HEK293 (cell line): ENCODE data around the gene TMCC1.
A peak's percentile ranks its signal among the peaks of the same experiment; 100 is the strongest.

Experiments used
- CTCF ChIA-PET: fragments of 350-600 bp; formaldehyde crosslinking; extraction: SDS; loops from one replicate; lab custom pipeline; 2021; ENCODE audit warnings: antibody characterized with exemption; lab: Yijun Ruan, JAX
- POLR2A ChIA-PET: fragments of 300-600 bp; formaldehyde crosslinking; extraction: SDS; loops from one replicate; lab custom pipeline; 2020; ENCODE audit warnings: antibody characterized with exemption, inconsistent platforms; lab: Yijun Ruan, JAX
- H3K27ac ChIP-seq: fragments of 200-500 bp; sonication (Bioruptor generic); 2 replicates; pipeline ENCODE4 v1.5.1; 2014; ENCODE audit warnings: low read depth, low read length, control low read depth, inconsistent platforms; ENCODE audit errors: extremely low read depth
- H3K36me3 ChIP-seq, 2 experiments: fragments of 200-500 bp in 1 of 2; sonication (Bioruptor generic) in 1 of 2; 1 replicate in 1 of 2; 2 replicates in 1 of 2; pipeline ENCODE4 v1.5.1; 2014 to 2017; ENCODE audit warnings: inconsistent platforms in 2 of 2, low read length in 2 of 2; ENCODE audit not compliant: control insufficient read depth in 2 of 2, insufficient read depth in 1 of 2
- H3K4me1 ChIP-seq: fragments of 200-500 bp; sonication (Bioruptor generic); 2 replicates; pipeline ENCODE4 v1.5.1; 2014; ENCODE audit warnings: mild to moderate bottlenecking, low read length, inconsistent platforms; ENCODE audit not compliant: control insufficient read depth, insufficient read depth
- H3K4me3 ChIP-seq: 2 replicates; pipeline ENCODE4 v1.5.1; 2011; ENCODE audit warnings: low read depth, mild to moderate bottlenecking, control low read depth, low read length, moderate library complexity
- H3K9me3 ChIP-seq: fragments of 200-500 bp; sonication (Bioruptor generic); 2 replicates; pipeline ENCODE4 v1.5.1; 2014; ENCODE audit warnings: low read depth, low read length, inconsistent platforms; ENCODE audit not compliant: control insufficient read depth, insufficient read depth
- FEZF1 ChIP-seq: fragments of 450-650 bp; formaldehyde crosslinking; IDR thresholded peaks from 2 replicates; pipeline ENCODE4 v1.5.1; 2016; ENCODE audit warnings: missing biosample characterization, missing genetic modification characterization
- HOXC10 ChIP-seq: sonication (generic); formaldehyde crosslinking; IDR thresholded peaks from 2 replicates; pipeline ENCODE4 v1.8.1; 2023; ENCODE audit warnings: mild to moderate bottlenecking, missing genetic modification reagents
- SCRT1 ChIP-seq: fragments of 450-650 bp; formaldehyde crosslinking; IDR thresholded peaks from 2 replicates; pipeline ENCODE4 v1.5.1; 2016; ENCODE audit warnings: missing biosample characterization, missing genetic modification characterization, borderline replicate concordance
- SETDB1 ChIP-seq: IDR thresholded peaks from one replicate; pipeline ENCODE4 v1.6.1; 2017; ENCODE audit warnings: mild to moderate bottlenecking, low read length, moderate library complexity, mixed read lengths; ENCODE audit not compliant: insufficient read length
- SP7 ChIP-seq: fragments of 450-650 bp; formaldehyde crosslinking; IDR thresholded peaks from 2 replicates; pipeline ENCODE4 v1.5.1; 2016; ENCODE audit warnings: missing biosample characterization, missing genetic modification characterization
- TRIM28 ChIP-seq: IDR thresholded peaks from 2 replicates; pipeline ENCODE4 v1.6.1; 2011; ENCODE audit warnings: low read length, control low read depth, borderline replicate concordance
- ZBTB8A ChIP-seq: fragments of 450-650 bp; formaldehyde crosslinking; IDR thresholded peaks from 2 replicates; pipeline ENCODE4 v1.5.1; 2016; ENCODE audit warnings: missing biosample characterization, missing genetic modification characterization
- ZFHX2 ChIP-seq: fragments of 450-650 bp; formaldehyde crosslinking; conservative IDR thresholded peaks from 2 replicates; pipeline ENCODE4 v1.5.1; 2016; ENCODE audit warnings: missing biosample characterization, missing genetic modification characterization
- ZFP3 ChIP-seq: fragments of 450-650 bp; formaldehyde crosslinking; IDR thresholded peaks from 2 replicates; pipeline ENCODE4 v1.5.1; 2016; ENCODE audit warnings: low read depth, missing biosample characterization, missing genetic modification characterization
- ZNF10 ChIP-seq: fragments of 450-650 bp; formaldehyde crosslinking; IDR thresholded peaks from 2 replicates; pipeline ENCODE4 v1.5.1; 2017; ENCODE audit warnings: missing biosample characterization, missing genetic modification characterization
- ZNF354C ChIP-seq: fragments of 450-650 bp; formaldehyde crosslinking; IDR thresholded peaks from 2 replicates; pipeline ENCODE4 v1.5.1; 2016; ENCODE audit warnings: missing biosample characterization, missing genetic modification characterization, low read depth, borderline replicate concordance
- ZNF366 ChIP-seq: fragments of 450-650 bp; formaldehyde crosslinking; conservative IDR thresholded peaks from 2 replicates; pipeline ENCODE4 v1.5.1; 2016; ENCODE audit warnings: missing biosample characterization, missing genetic modification characterization
- ZNF473 ChIP-seq: fragments of 450-650 bp; formaldehyde crosslinking; IDR thresholded peaks from 2 replicates; pipeline ENCODE4 v1.5.1; 2017; ENCODE audit warnings: missing biosample characterization, missing genetic modification characterization
- ZNF521 ChIP-seq: fragments of 450-650 bp; formaldehyde crosslinking; IDR thresholded peaks from 2 replicates; pipeline ENCODE4 v1.5.1; 2017; ENCODE audit warnings: missing biosample characterization, mild to moderate bottlenecking, missing genetic modification characterization
- ZNF621 ChIP-seq: fragments of 450-650 bp; formaldehyde crosslinking; IDR thresholded peaks from 2 replicates; pipeline ENCODE4 v1.5.1; 2017; ENCODE audit warnings: missing biosample characterization, missing genetic modification characterization
- ZNF670 ChIP-seq: fragments of 450-650 bp; formaldehyde crosslinking; IDR thresholded peaks from 2 replicates; pipeline ENCODE4 v1.5.1; 2016; ENCODE audit warnings: missing biosample characterization, missing genetic modification characterization, low read depth
- TF ChIP-seq, protein P1 (sequence below): fragments of 450-650 bp; formaldehyde crosslinking; IDR thresholded peaks from 2 replicates; pipeline ENCODE4 v1.5.1; 2016; ENCODE audit warnings: missing biosample characterization, missing genetic modification characterization
- TF ChIP-seq, protein P2 (sequence below): fragments of 450-650 bp; formaldehyde crosslinking; IDR thresholded peaks from 2 replicates; pipeline ENCODE4 v1.5.1; 2016; ENCODE audit warnings: missing biosample characterization, missing genetic modification characterization, borderline replicate concordance
- TF ChIP-seq, protein P3 (sequence below): fragments of 450-650 bp; formaldehyde crosslinking; IDR thresholded peaks from 2 replicates; pipeline ENCODE4 v1.5.1; 2016; ENCODE audit warnings: missing biosample characterization, missing genetic modification characterization
- TF ChIP-seq, protein P4 (sequence below): fragments of 450-650 bp; formaldehyde crosslinking; IDR thresholded peaks from 2 replicates; pipeline ENCODE4 v1.5.1; 2016; ENCODE audit warnings: missing biosample characterization, missing genetic modification characterization

The TMCC1 gene

DNA sequence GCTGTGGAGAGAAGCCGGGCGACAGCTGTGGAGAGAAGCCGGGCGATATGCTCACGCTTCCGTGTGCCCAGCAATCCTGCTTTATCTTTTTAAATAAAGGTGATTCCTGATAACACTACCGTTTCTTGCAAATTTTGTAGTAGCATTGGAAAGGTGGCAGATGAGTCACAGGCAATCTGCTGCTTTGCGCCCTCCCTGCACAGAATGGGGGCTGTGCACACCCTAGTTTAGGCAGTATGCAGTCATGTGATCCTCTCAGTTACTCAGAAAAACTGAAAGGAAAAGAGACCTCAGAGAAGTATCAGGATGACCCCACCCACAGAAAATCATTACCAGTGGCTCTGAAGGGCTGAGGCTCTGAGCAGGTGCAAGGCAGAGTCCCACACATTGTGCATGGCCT is 24.9 kb upstream of the TMCC1 start:
- Histone ChIP-seq H3K36me3 (no peaks in the 10 kb centered on the region), H3K4me3 (no peak overlapping the region), H3K9me3 (no peaks in the 10 kb centered on the region), H3K27ac (no peak overlapping the region), H3K4me1 (no peaks in the 10 kb centered on the region)
- CTCF ChIA-PET = no interaction called here
- TF ChIP-seq ZNF621 (tag by site-specific recombination) (no peak), ZNF354C (no peak), ZNF10 (tag by site-specific recombination) (no peak), ZNF473 (tag by site-specific recombination) (no peak), ZNF521 (tag by site-specific recombination) (no peak), ZBTB8A (tag by site-specific recombination) (no peak), SP7 (tag by site-specific recombination) (no peak), ZNF670 (tag by site-specific recombination) (no peak), ZNF366 (no peak), SCRT1 (no peak), FEZF1 (tag by site-specific recombination) (no peak), HOXC10 (CRISPR knock-in tag) (no peak), ZFP3 (tag by site-specific recombination) (no peak)
- TF ChIP-seq, protein P1, sequence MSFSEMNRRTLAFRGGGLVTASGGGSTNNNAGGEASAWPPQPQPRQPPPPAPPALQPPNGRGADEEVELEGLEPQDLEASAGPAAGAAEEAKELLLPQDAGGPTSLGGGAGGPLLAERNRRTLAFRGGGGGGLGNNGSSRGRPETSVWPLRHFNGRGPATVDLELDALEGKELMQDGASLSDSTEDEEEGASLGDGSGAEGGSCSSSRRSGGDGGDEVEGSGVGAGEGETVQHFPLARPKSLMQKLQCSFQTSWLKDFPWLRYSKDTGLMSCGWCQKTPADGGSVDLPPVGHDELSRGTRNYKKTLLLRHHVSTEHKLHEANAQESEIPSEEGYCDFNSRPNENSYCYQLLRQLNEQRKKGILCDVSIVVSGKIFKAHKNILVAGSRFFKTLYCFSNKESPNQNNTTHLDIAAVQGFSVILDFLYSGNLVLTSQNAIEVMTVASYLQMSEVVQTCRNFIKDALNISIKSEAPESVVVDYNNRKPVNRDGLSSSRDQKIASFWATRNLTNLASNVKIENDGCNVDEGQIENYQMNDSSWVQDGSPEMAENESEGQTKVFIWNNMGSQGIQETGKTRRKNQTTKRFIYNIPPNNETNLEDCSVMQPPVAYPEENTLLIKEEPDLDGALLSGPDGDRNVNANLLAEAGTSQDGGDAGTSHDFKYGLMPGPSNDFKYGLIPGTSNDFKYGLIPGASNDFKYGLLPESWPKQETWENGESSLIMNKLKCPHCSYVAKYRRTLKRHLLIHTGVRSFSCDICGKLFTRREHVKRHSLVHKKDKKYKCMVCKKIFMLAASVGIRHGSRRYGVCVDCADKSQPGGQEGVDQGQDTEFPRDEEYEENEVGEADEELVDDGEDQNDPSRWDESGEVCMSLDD = no peak
- TF ChIP-seq, protein P2, sequence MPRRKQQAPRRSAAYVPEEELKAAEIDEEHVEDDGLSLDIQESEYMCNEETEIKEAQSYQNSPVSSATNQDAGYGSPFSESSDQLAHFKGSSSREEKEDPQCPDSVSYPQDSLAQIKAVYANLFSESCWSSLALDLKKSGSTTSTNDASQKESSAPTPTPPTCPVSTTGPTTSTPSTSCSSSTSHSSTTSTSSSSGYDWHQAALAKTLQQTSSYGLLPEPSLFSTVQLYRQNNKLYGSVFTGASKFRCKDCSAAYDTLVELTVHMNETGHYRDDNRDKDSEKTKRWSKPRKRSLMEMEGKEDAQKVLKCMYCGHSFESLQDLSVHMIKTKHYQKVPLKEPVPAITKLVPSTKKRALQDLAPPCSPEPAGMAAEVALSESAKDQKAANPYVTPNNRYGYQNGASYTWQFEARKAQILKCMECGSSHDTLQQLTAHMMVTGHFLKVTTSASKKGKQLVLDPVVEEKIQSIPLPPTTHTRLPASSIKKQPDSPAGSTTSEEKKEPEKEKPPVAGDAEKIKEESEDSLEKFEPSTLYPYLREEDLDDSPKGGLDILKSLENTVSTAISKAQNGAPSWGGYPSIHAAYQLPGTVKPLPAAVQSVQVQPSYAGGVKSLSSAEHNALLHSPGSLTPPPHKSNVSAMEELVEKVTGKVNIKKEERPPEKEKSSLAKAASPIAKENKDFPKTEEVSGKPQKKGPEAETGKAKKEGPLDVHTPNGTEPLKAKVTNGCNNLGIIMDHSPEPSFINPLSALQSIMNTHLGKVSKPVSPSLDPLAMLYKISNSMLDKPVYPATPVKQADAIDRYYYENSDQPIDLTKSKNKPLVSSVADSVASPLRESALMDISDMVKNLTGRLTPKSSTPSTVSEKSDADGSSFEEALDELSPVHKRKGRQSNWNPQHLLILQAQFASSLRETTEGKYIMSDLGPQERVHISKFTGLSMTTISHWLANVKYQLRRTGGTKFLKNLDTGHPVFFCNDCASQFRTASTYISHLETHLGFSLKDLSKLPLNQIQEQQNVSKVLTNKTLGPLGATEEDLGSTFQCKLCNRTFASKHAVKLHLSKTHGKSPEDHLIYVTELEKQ (tag by site-specific recombination) = no peak
- TF ChIP-seq, protein P3, sequence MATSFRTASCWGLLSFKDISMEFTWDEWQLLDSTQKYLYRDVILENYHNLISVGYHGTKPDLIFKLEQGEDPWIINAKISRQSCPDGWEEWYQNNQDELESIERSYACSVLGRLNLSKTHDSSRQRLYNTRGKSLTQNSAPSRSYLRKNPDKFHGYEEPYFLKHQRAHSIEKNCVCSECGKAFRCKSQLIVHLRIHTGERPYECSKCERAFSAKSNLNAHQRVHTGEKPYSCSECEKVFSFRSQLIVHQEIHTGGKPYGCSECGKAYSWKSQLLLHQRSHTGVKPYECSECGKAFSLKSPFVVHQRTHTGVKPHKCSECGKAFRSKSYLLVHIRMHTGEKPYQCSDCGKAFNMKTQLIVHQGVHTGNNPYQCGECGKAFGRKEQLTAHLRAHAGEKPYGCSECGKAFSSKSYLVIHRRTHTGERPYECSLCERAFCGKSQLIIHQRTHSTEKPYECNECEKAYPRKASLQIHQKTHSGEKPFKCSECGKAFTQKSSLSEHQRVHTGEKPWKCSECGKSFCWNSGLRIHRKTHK (tag by site-specific recombination) = no peak
- POLR2A ChIA-PET = no interaction called here

DNA sequence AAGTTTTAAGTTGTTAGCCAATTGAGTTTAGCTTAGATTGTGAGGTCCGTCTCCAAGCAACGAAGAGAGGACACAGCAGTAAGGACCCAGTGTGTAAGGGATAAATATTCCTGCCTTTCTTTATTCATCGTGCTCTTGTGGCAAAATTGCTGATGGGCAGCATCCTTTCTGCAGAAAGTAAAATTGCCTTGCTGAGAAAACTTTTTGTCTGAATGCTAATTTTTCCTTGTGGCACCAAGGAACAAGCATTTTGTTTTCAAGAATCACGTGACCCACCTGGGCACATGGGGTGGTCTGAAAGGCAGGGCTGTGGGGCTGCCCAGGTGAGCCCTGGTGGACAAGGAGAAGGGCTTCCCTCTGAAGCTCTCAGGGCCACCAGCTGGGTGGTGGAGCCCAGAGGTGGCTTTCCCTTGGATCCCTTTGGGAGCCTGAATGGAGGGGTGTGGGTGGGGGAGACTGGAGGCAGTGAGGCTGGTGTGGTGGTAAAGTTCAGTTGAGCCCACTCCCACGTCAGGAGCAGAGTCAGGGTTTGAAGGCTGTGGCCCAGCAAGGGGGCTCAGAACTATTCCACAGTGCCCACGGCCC is 24.0 kb upstream of the TMCC1 start:
- ChIA-PET CTCF (no interaction called here), POLR2A (no interaction called here)
- Histone ChIP-seq H3K4me3 (no peak overlapping the region), H3K36me3 (no peaks in the 10 kb centered on the region), H3K4me1 (no peaks in the 10 kb centered on the region), H3K27ac (no peak overlapping the region), H3K9me3 (no peaks in the 10 kb centered on the region)
- no peak for TF ChIP-seq ZFHX2 (tag by site-specific recombination)
- peak; percentile 88; the same call in 1 of the 2 replicates for TF ChIP-seq TRIM28
- TF ChIP-seq, protein P4, sequence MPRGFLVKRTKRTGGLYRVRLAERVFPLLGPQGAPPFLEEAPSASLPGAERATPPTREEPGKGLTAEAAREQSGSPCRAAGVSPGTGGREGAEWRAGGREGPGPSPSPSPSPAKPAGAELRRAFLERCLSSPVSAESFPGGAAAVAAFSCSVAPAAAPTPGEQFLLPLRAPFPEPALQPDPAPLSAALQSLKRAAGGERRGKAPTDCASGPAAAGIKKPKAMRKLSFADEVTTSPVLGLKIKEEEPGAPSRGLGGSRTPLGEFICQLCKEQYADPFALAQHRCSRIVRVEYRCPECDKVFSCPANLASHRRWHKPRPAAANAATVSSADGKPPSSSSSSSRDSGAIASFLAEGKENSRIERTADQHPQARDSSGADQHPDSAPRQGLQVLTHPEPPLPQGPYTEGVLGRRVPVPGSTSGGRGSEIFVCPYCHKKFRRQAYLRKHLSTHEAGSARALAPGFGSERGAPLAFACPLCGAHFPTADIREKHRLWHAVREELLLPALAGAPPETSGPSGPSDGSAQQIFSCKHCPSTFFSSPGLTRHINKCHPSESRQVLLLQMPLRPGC (tag by site-specific recombination) = no peak
- peak; percentile 99 for TF ChIP-seq SETDB1
